BJ (cell line): Measurements from ENCODE around the gene ABHD5. TPM values are rescaled to one million over a fixed set of nuclear protein-coding genes. Genes with fewer than 3 reads are reported as not detected.

Source experiments
- CTCF ChIA-PET: fragments of 350-600 bp; formaldehyde crosslinking; extraction: SDS; loops from one replicate; lab custom pipeline; 2021; ENCODE audit warnings: antibody characterized with exemption, inconsistent platforms; lab: Yijun Ruan, JAX
- POLR2A ChIA-PET: fragments of 300-600 bp; sonication (Branson Sonifier 250); formaldehyde crosslinking; extraction: SDS; loops from one replicate; lab custom pipeline; 2021; ENCODE audit warnings: antibody characterized with exemption; lab: Charles Lee
- DNase-seq: peaks from one replicate; pipeline ENCODE4 v3.0.0-alpha.2; 2011; ENCODE audit warnings: low read depth
- H3K27me3 ChIP-seq: 2 replicates; pipeline ENCODE4 v1.6.0; 2011; ENCODE audit warnings: low read length; ENCODE audit not compliant: control insufficient read depth, insufficient read depth
- H3K36me3 ChIP-seq: 2 replicates; pipeline ENCODE4 v1.5.1; 2011; ENCODE audit warnings: low read length; ENCODE audit not compliant: control insufficient read depth, insufficient read depth
- H3K4me3 ChIP-seq: 2 replicates; pipeline ENCODE4 v1.5.1; 2011; ENCODE audit warnings: low read depth, mild to moderate bottlenecking, control low read depth, low read length
- CTCF ChIP-seq: IDR thresholded peaks from 2 replicates; pipeline ENCODE4 v1.5.1; 2011; ENCODE audit warnings: low read depth, mild to moderate bottlenecking, control low read depth, inconsistent platforms, low read length, moderate library complexity; ENCODE audit not compliant: insufficient read depth
- polyA plus RNA-seq: library from polyadenylated mRNA; depleted of rRNA; stranded (reverse); fragments of >200 nt; gene quantifications from 2 replicates; pipeline ENCODE4 v1.2.3, GENCODE V29; 2011; rRNA removed

ABHD5 gene
- polyA plus RNA-seq, 1 experiment: 18.2 TPM

GRCh38 chr3:43782541-43782940 lies 91.8 kb downstream of the ABHD5 start:
- CTCF ChIA-PET: no interaction called here

More at GRCh38 chr3:43782541-43782940, 91.8 kb downstream of the ABHD5 start:
- TF ChIP-seq CTCF: no peak
- Histone ChIP-seq H3K36me3 (no peaks in the 10 kb centered on the region), H3K4me3 (no peak overlapping the region), H3K27me3 (peaks cover 1% of the 10 kb centered on the region)
- POLR2A ChIA-PET: no interaction called here
- no peak for DNase-seq

Other genes with a start within 250 kb of the ABHD5 start
- gene ANO10, start 68.9 kb upstream of the ABHD5 start, polyA plus RNA-seq: 36.6 and 47.9 TPM in 2 replicates